Epithelial cell of esophagus (primary cell): Measurements from ENCODE around the gene MBD3L5.
"Not testable (repeated sequence)": the region's sequence is repeated elsewhere in the genome, so short reads cannot be mapped to it uniquely, and the experiment has no call there.

Experiments used
- DNase-seq: peaks from one replicate; pipeline ENCODE4 v3.0.0; 2010; ENCODE audit warnings: low read depth
- H3K4me3 ChIP-seq: 2 replicates; pipeline ENCODE4 v1.5.1; 2011; ENCODE audit warnings: mild to moderate bottlenecking, low read length, control low read depth
- CTCF ChIP-seq: IDR thresholded peaks from 2 replicates; pipeline ENCODE4 v1.5.1; 2011; ENCODE audit warnings: low read depth, mild to moderate bottlenecking, low read length, control low read depth, inconsistent platforms; ENCODE audit not compliant: insufficient read depth; ENCODE audit errors: missing control alignments

MBD3L5 gene

DNA sequence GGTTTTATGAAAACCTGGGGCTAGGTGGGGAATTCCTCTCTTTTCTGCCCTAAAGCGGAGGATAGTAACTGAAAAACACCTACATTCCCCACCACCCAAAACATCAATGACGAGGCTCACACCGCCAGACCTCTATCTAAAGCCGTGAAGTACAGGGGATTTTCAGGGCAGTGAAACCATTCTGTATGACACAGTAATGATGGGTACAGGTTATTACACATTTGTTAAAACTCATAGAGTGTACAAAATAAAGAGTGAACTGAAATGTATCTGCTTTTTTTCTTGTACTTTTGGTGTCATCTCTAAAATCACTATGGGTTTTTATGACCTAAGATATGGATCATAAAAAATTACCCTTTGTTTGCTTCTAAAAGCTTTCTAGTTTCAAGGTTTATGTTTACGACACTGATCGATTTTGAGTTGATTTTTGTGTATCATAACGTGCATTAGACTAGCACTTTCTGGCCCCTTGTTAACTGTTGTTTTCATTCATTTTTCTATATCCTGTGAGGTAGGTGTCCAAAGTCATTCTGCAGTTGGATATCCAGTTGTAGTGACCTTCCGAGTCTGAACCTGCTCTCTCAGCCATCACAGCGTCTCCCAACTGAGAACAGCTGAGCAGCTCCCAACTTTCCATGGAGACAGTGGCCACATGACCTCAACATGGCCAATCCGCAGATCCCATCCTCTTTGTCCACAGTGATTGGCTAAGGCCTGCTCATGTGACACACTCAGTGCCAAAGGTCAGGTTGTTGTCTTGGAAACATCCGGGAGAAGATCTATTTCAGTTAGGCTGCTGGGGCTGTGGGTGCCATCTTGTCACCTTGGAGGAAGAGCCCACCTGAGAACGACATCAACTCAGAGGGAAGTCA is 19.4 kb upstream of the MBD3L5 start:
- no peak for DNase-seq
- no peak for TF ChIP-seq CTCF
- no peak overlapping the region for H3K4me3 ChIP-seq

GRCh38 chr19:7013678-7014077 is 16.7 kb upstream of the MBD3L5 start:
- DNase-seq, result peak; percentile 56
- TF ChIP-seq CTCF, result no peak
- no peak overlapping the region for H3K4me3 ChIP-seq

DNA sequence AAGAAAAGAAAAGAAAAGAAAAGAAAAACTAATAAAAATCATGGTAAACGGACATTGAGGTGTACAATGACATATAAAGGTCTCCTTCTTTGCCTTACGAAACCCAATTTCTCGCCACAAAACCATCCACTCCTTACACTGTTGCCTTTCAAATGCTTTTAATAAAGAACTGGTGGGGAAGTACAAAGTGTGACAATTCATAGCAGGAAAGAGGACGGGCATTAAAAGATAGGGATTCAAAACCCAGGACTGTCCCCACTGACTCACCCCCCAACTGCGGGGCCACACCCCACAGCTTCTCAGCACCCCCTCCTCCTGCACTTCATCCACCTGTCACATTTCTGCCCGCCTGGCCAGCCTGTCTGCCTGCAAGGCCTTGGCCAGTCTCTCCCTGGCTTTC is 11.6 kb upstream of the MBD3L5 start:
- no peak overlapping the region for H3K4me3 ChIP-seq
- no peak for TF ChIP-seq CTCF
- DNase-seq, result no peak

DNA sequence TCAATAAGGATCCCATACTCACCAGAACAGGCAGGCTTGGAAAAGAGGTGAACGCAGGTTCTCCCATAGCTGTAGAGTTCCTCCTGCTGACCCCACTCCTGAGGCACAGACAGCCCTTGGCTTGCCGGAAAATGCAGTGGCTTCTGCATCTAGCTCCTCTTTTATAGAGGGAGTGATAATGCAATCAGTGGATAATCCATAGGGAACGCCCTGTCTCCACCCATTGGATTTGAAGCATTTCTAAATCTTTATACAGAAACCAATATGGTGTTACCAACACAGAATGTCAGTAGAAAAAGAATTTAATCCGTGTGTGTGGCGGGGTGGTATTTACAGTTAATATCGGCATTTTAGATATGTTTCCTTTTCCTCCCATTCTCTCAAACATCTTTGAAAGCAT is 9.0 kb upstream of the MBD3L5 start, which contains the start of gene MBD3L2B:
Gene MBD3L2B, minus strand, starts transcription at position 101 of the 400 bp plus-strand sequence. Its CDS starts 34 bp downstream, at position 67.
- not testable (repeated sequence) for DNase-seq, H3K4me3 ChIP-seq

DNA sequence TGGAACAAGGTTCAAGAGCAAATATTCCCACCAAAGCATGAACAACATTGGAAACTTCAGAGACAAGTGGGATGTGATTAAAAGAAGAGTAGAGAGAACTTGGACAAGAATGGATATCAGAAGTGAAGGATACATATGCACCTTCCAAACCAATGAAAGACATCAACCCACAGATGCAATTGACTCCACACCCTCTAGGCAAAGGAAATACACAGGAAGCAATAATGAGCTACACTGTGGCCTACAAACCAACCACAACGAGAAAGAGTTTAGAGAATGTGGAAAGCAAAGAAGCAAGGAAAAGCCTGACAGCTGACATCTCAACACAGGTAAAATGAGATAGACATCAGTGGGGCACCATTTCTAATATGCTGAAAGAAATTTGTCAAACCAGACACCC is 1.6 kb upstream of the MBD3L5 start:
- H3K4me3 ChIP-seq, DNase-seq: not testable (repeated sequence)

DNA sequence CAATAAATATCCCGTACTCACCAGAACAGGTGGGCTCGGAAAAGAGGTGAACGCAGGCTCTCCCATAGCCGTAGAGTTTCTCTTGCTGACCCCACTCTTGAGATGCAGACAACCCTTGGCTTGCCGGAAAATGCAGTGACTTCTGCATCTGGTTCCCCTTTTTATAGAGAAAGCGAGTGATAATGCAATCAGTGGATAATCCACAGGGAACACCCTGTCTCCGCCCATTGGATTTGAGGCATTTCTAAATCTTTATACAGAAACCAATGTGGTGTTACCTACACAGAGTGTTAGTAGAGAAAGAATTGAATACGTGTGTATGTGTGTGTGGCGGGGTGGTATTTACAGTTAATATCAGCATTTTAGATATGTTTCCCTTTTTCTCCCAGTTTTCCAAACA is 9.7 kb downstream of the MBD3L5 start, which contains the start of gene MBD3L4:
Gene MBD3L4, minus strand, starts transcription at position 101 of the 400 bp plus-strand sequence. Its CDS starts 35 bp downstream, at position 66.
- not testable (repeated sequence) for DNase-seq, H3K4me3 ChIP-seq

- DNase-seq, H3K4me3 ChIP-seq: not testable (repeated sequence)
Observed at GRCh38 chr19:7041563-7041962, 11.2 kb downstream of the MBD3L5 start.

DNA sequence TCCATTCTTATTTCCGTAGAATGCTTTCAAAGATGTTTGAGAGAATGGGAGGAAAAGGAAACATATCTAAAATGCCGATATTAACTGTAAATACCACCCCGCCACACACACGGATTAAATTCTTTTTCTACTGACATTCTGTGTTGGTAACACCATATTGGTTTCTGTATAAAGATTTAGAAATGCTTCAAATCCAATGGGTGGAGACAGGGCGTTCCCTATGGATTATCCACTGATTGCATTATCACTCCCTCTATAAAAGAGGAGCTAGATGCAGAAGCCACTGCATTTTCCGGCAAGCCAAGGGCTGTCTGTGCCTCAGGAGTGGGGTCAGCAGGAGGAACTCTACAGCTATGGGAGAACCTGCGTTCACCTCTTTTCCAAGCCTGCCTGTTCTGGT is 18.6 kb downstream of the MBD3L5 start, which contains the start of gene MBD3L2:
Gene MBD3L2, plus strand, starts transcription at position 301 of the 400 bp plus-strand sequence. Its CDS starts 53 bp downstream, at position 354.
- not testable (repeated sequence) for DNase-seq, H3K4me3 ChIP-seq

GRCh38 chr19:7051421-7051820 is 21.0 kb downstream of the MBD3L5 start:
- not testable (repeated sequence) for H3K4me3 ChIP-seq, DNase-seq

DNA sequence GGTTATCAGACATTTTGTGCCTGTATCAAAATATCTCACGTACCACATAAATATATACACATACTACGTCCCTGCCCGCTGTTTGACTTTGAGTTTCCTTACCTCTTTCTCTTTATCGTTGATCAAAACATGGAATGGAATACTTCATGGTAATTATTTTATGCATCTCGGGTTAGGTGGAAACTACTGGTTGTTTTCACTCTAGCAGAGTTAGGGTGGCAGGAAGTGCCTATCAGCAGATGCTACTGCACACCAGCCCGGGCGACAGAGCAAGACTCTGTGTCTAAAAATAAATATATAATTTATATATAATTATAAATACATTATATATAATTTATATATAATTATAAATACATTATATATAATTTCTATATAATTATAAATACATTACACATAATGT is 22.5 kb downstream of the MBD3L5 start:
- DNase-seq, result not testable (repeated sequence)

DNA sequence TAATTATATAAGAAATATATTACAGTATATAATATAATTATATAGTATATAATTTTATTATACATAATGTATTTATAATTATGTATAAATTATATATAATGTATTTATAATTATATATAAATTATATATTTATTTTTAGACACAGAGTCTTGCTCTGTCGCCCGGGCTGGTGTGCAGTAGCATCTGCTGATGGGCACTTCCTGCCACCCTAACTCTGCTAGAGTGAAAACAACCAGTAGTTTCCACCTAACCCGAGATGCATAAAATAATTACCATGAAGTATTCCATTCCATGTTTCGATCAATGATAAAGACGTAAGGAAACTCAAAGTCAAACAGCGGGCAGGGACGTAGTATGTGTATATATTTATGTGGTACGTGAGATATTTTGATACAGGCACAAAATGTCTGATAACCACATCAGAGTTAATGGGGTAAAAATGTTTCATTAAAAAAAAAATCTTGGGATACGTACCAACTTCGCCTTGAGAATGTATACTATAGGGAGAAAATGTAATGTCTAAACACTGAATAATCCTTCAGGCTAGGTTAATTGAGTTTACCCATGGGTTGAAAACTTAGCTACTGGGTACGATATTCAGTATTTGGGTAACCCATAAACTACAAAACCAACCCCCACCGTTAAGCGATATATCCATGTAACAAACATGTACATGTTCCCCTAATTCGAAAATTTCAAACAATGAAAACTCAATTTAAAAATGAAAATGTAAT is 24.4 kb downstream of the MBD3L5 start:
- not testable (repeated sequence) for H3K4me3 ChIP-seq, DNase-seq

More for the DNA sequence above, 22.5 kb downstream of the MBD3L5 start:
- not testable (repeated sequence) for H3K4me3 ChIP-seq

- not testable (repeated sequence) for DNase-seq
Observed at GRCh38 chr19:7055679-7056078, 25.3 kb downstream of the MBD3L5 start.

DNA sequence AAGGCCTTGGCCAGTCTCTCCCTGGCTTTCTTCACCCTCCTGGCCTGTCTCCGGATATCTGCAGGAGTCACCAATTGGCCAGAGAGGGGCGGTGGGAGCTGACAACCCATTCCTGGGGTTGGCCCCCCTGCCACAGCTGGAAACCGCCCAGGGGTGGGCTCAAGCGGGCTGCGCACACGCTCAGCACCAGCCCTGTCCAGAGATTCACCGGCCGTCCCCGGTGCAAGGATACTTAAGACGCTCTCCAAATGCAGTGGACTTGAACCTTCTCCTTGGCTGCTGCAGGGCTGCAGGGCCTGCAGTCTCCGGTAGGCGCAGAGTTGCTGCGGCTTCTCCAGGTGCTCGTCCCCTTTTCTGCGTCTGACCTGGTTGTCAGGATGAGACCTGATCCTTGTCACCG is 26.0 kb downstream of the MBD3L5 start:
- DNase-seq, H3K4me3 ChIP-seq: not testable (repeated sequence)

More at GRCh38 chr19:7055679-7056078, 25.3 kb downstream of the MBD3L5 start:
- H3K4me3 ChIP-seq, result not testable (repeated sequence)

GRCh38 chr19:7058576-7058975 is 28.2 kb downstream of the MBD3L5 start, which contains the start of gene MBD3L3:
TSS of gene MBD3L3 (minus strand) at chr19:7058676. CDS start at chr19:7058605, 71 bp downstream.
- not testable (repeated sequence) for DNase-seq, H3K4me3 ChIP-seq

GRCh38 chr19:7059977-7060376 is 29.6 kb downstream of the MBD3L5 start:
- not testable (repeated sequence) for DNase-seq

More at GRCh38 chr19:7059977-7060376, 29.6 kb downstream of the MBD3L5 start:
- H3K4me3 ChIP-seq, result not testable (repeated sequence)
